K562 (cell line): Measurements from ENCODE around the gene BBC3. TPM values are rescaled to one million over a fixed set of nuclear protein-coding genes. Genes with fewer than 3 reads are reported as not detected.

Experiments used
- ATAC-seq: fragments of 200-7000 bp; cut with Tn5 transposase; 3 replicates; pipeline ENCODE4 v1.9.1; 2020; ENCODE audit warnings: moderate library complexity
- BruUV-seq: library from RNA; stranded (reverse); fragments of 400-500 nt; replicated peaks from 2 replicates; lab custom pipeline; 2021; lab: Mats Ljungman, UMichigan
- CTCF ChIA-PET: fragments of 300-600 bp; formaldehyde crosslinking; extraction: SDS; loops from one replicate; lab custom pipeline; 2021; ENCODE audit warnings: low intra/inter-chr PET ratio; lab: Yijun Ruan, JAX
- POLR2A ChIA-PET: fragments of 300-600, 350-650 bp; sonication (Branson Sonifier 250); formaldehyde crosslinking; extraction: SDS; loops from one replicate; lab custom pipeline; 2021; ENCODE audit warnings: antibody characterized with exemption, inconsistent platforms; lab: Yijun Ruan, JAX
- DNase-seq, 4 experiments: peaks; one replicate each; pipeline versions ENCODE4 v3.0.0 to v3.0.0-alpha.2; 2011 to 2018; ENCODE audit warnings: low spot score in 3 of 4, mixed read lengths in 3 of 4; ENCODE audit errors: extremely low read depth in 1 of 4
- FAIRE-seq: peaks from 2 replicates; lab custom pipeline; 2011; peaks lifted over from hg19 to GRCh38; lab: Jason Lieb, UNC
- H2AFZ ChIP-seq: 2 replicates; pipeline ENCODE4 v1.6.0; 2011; ENCODE audit warnings: low read depth, low read length, control low read depth, inconsistent platforms
- H3K27ac ChIP-seq: fragments of 200-600 bp; 3 replicates; pipeline ENCODE4 v1.8.0; 2011; ENCODE audit warnings: low read depth, mild to moderate bottlenecking, control low read depth, inconsistent platforms, low read length, moderate library complexity, mixed read lengths; ENCODE audit errors: extremely low read depth
- H3K27me3 ChIP-seq, 2 experiments: fragments of 300-600 bp in 1 of 2; 2 replicates in 1 of 2; 3 replicates in 1 of 2; pipeline versions ENCODE4 v1.6.0 to v1.8.0; 2011; ENCODE audit warnings: inconsistent platforms in 2 of 2, low read length in 2 of 2, mild to moderate bottlenecking in 1 of 2, mixed read lengths in 1 of 2, moderate library complexity in 1 of 2; ENCODE audit not compliant: control insufficient read depth in 2 of 2, insufficient read depth in 2 of 2
- H3K36me3 ChIP-seq: fragments of 300-600 bp; 3 replicates; pipeline ENCODE4 v1.8.0; 2011; ENCODE audit warnings: mild to moderate bottlenecking, low read length, inconsistent platforms; ENCODE audit not compliant: control insufficient read depth, insufficient read depth
- H3K4me1 ChIP-seq, 2 experiments: fragments of 200-600 bp in 1 of 2; replicated peaks in 1 of 2; 2 replicates in 1 of 2; 3 replicates in 1 of 2; pipeline versions ENCODE4 v1.5.1 to v1.8.0; 2011; ENCODE audit warnings: inconsistent platforms in 2 of 2, low read length in 2 of 2, mild to moderate bottlenecking in 1 of 2, mixed read lengths in 1 of 2, moderate library complexity in 1 of 2; ENCODE audit not compliant: control insufficient read depth in 2 of 2, insufficient read depth in 2 of 2
- H3K4me2 ChIP-seq: 2 replicates; pipeline ENCODE4 v1.6.1; 2011; ENCODE audit warnings: low read length, control low read depth, inconsistent platforms, mixed read lengths; ENCODE audit not compliant: insufficient read depth
- H3K4me3 ChIP-seq: fragments of 200-600 bp; sonication (generic), shearing (Covaris generic); 2 replicates; pipeline ENCODE4 v1.5.1; 2016; ENCODE audit warnings: control low read depth, inconsistent platforms
- H3K79me2 ChIP-seq: fragments of 200-600 bp; 3 replicates; pipeline ENCODE4 v1.8.0; 2011; ENCODE audit warnings: low read length, inconsistent platforms; ENCODE audit not compliant: control insufficient read depth, insufficient read depth
- H3K9ac ChIP-seq, 2 experiments: 2 replicates each; pipeline versions ENCODE4 v1.6.0 to v1.6.1; 2011; ENCODE audit warnings: low read depth in 2 of 2, low read length in 2 of 2, control low read depth in 1 of 2, inconsistent platforms in 1 of 2, mild to moderate bottlenecking in 1 of 2, mixed read lengths in 1 of 2; ENCODE audit not compliant: insufficient read depth in 1 of 2
- H3K9me1 ChIP-seq: one replicate; pipeline ENCODE4 v1.6.0; 2011; ENCODE audit warnings: inconsistent platforms, mild to moderate bottlenecking, low read length, moderate library complexity; ENCODE audit not compliant: control insufficient read depth, insufficient read depth
- H3K9me3 ChIP-seq: replicated peaks from 2 replicates; pipeline ENCODE4 v1.5.1; 2011; ENCODE audit warnings: low read depth, low read length, inconsistent platforms; ENCODE audit not compliant: control insufficient read depth, insufficient read depth
- H4K20me1 ChIP-seq: replicated peaks from 2 replicates; pipeline ENCODE4 v1.6.1; 2011; ENCODE audit warnings: low read length, inconsistent platforms, mixed read lengths; ENCODE audit not compliant: control insufficient read depth, insufficient read depth
- ATF1 ChIP-seq, 2 experiments: fragments of 450-650 bp in 1 of 2; IDR thresholded peaks; 2 replicates each; pipeline ENCODE4 v1.6.1; 2016; ENCODE audit warnings: missing compliant biosample characterization in 1 of 2, missing genetic modification characterization in 1 of 2
- CHD1 ChIP-seq: fragments of 200-600 bp; sonication (generic); IDR thresholded peaks from one replicate; pipeline ENCODE4 v1.6.1; 2012; ENCODE audit warnings: mild to moderate bottlenecking, moderate library complexity, low read length, inconsistent platforms
- FOXK2 ChIP-seq, 2 experiments: fragments of 450-650 bp; IDR thresholded peaks in 1 of 2; conservative IDR thresholded peaks in 1 of 2; 2 replicates each; pipeline ENCODE4 v1.6.1; 2016; ENCODE audit warnings: low read depth in 2 of 2, mild to moderate bottlenecking in 1 of 2
- GABPB2 ChIP-seq: fragments of 250-450 bp; sonication (Bioruptor Pico); conservative IDR thresholded peaks from 2 replicates; pipeline ENCODE4 v1.5.1; 2021; ENCODE audit warnings: mild to moderate bottlenecking
- GTF2F1 ChIP-seq: IDR thresholded peaks from 2 replicates; pipeline ENCODE4 v1.6.1; 2011; ENCODE audit warnings: low read depth, low read length, improper control_type of control experiment
- LEF1 ChIP-seq: fragments of 450-650 bp; IDR thresholded peaks from 2 replicates; pipeline ENCODE4 v1.6.1; 2016; ENCODE audit warnings: mild to moderate bottlenecking
- MAX ChIP-seq: sonication (generic); formaldehyde crosslinking; IDR thresholded peaks from 2 replicates; pipeline ENCODE4 v1.9.0; 2022; ENCODE audit warnings: mild to moderate bottlenecking, missing genetic modification reagents
- NCOR1 ChIP-seq: fragments of 450-650 bp; IDR thresholded peaks from 2 replicates; pipeline ENCODE4 v1.6.1; 2016; ENCODE audit warnings: mild to moderate bottlenecking, moderate library complexity
- POLR2A ChIP-seq: fragments of 450-650 bp; conservative IDR thresholded peaks from 2 replicates; pipeline ENCODE4 v1.6.1; 2016
- POLR2AphosphoS2 ChIP-seq: IDR thresholded peaks from 2 replicates; pipeline ENCODE4 v1.6.1; 2012; ENCODE audit warnings: low read length, improper control_type of control experiment
- SMAD4 ChIP-seq: fragments of 250-450 bp; sonication (Bioruptor Pico); conservative IDR thresholded peaks from 2 replicates; pipeline ENCODE4 v1.8.0; 2021; ENCODE audit warnings: inconsistent platforms, mild to moderate bottlenecking, moderate library complexity
- STAT5A ChIP-seq: IDR thresholded peaks from 2 replicates; pipeline ENCODE4 v1.6.1; 2012; ENCODE audit warnings: low read length, inconsistent platforms, borderline replicate concordance
- TRIM25 ChIP-seq: fragments of 450-650 bp; IDR thresholded peaks from 2 replicates; pipeline ENCODE4 v1.7.0; 2016; ENCODE audit warnings: borderline replicate concordance
- ZBTB11 ChIP-seq, 3 experiments: fragments of 200-800 bp in 1 of 3; fragments of 250-450 bp in 1 of 3; fragments of 450-650 bp in 1 of 3; sonication (Bioruptor Pico) in 1 of 3; sonication (Bioruptor generic) in 1 of 3; formaldehyde crosslinking in 1 of 3; IDR thresholded peaks; 2 replicates each; pipeline versions ENCODE4 v1.6.1 to v1.8.0; 2016 to 2022; ENCODE audit warnings: mild to moderate bottlenecking in 2 of 3, missing genetic modification characterization in 2 of 3, missing compliant biosample characterization in 1 of 3, moderate library complexity in 1 of 3
- ZC3H4 ChIP-seq: sonication (generic); formaldehyde crosslinking; IDR thresholded peaks from 2 replicates; pipeline ENCODE4 v1.9.0; 2021; ENCODE audit warnings: missing genetic modification reagents, borderline replicate concordance
- ZEB2 ChIP-seq: fragments of 450-650 bp; IDR thresholded peaks from 2 replicates; pipeline ENCODE4 v1.6.1; 2016
- ZNF316 ChIP-seq: fragments of 450-650 bp; IDR thresholded peaks from 2 replicates; pipeline ENCODE4 v1.6.1; 2016
- WGBS: fragments of 100-300 bp; shearing (Covaris generic); methylation state at CpG from one replicate; pipeline ENCODE4 v1.1.6; 2016; ENCODE audit warnings: low coverage, mixed read lengths; ENCODE audit not compliant: insufficient coverage; ENCODE audit errors: missing lambda C conversion rate; 5-methylcytosine and 5-hydroxymethylcytosine counted together
- in situ Hi-C: fragments of 300-500 bp; cut with MboI; formaldehyde crosslinking; loops from 4 replicates; pipeline ENCODE4 v1.15.0; 2018; ENCODE audit warnings: inconsistent platforms, mixed read lengths
- intact Hi-C: fragments of 100-400 bp; cut with micrococcal nuclease; formaldehyde crosslinking; loops from 2 replicates; pipeline ENCODE4 v1.14.2; 2022
- polyA plus RNA-seq, 8 experiments: library from polyadenylated mRNA; depleted of rRNA in 4 of 8; stranded (reverse) in 5 of 8; unstranded in 3 of 8; fragments of >200 nt; fragmentation: Nextera tagmentation in 2 of 8; fragmentation: Illumina TruSeq in 1 of 8; extraction: Ambion mirVana in 2 of 8; extraction: Trizol in 1 of 8; gene quantifications; 2 replicates each; pipeline versions ENCODE4 v1.2.1 to v1.2.3, GENCODE V29; 2011 to 2014; ENCODE audit warnings: inconsistent platforms in 1 of 8, missing spikeins in 1 of 8
- total RNA-seq, 7 experiments: library from RNA; depleted of rRNA in 6 of 7; stranded (reverse); fragments of >200 nt in 6 of 7; fragmentation: Illumina TruSeq in 2 of 7; extraction: Trizol in 2 of 7; gene quantifications; 2 replicates each; pipeline versions ENCODE4 v1.2.1 to v1.2.3, GENCODE V29; 2011 to 2021; ENCODE audit warnings: low replicate concordance in 1 of 7

Gene BBC3
- total and polyA plus RNA-seq, 9 of the 15 experiments (the other 6 are each of a cell fraction or from before 2014, with no cell fraction given): 0.15 to 30.7 (median 4.8) TPM

GRCh38 chr19:47228937-47229675 lies 1.9 kb downstream of the BBC3 start:
- H3K36me3 ChIP-seq: peaks cover 8% of the 10 kb centered on the region; the same call in 2 of the 3 replicates
- H3K4me2 ChIP-seq: peak overlapping the region; percentile 100
- ChIA-PET POLR2A (interaction anchor here (0.6 to 8.2 kb wide), 8 partner anchors 9 to 218 kb away, joined by 3 to 171 read pairs (median 3); no protein-coding TSS in a partner anchor), CTCF (interaction anchor here (0.6 to 1.1 kb wide), 2 partner anchors 15 to 163 kb away, joined by 3 read pairs; no protein-coding TSS in a partner anchor)
- no peak overlapping the region for H2AFZ ChIP-seq
- H4K20me1 ChIP-seq: peaks cover 17% of the 10 kb centered on the region; the same call in 1 of the 2 replicates
- FAIRE-seq: peak; percentile 83
- no peaks in the 10 kb centered on the region; a peak in 1 of 5 replicates for H3K27me3 ChIP-seq
- in situ Hi-C loops: no loop called here
- 0 out of 3 replicates have a peak, but pooled peaks have one; percentile 1 for ATAC-seq
- peaks cover 25 to 75% of the 10 kb centered on the region in 2 experiments for H3K4me1 ChIP-seq
- H3K79me2 ChIP-seq: peaks cover 56% of the 10 kb centered on the region
- 5% methylated on average over 10 of the region's 10 CpGs for WGBS
- intact Hi-C loops: loop anchor here (5.0 kb wide), 1 partner anchor 77 kb away; no protein-coding TSS in a partner anchor
- peak overlapping the region; percentile 100 for H3K4me3 ChIP-seq
- peak overlapping the region; percentile 87 to 99 for H3K9ac ChIP-seq
- H3K27ac ChIP-seq: peak overlapping the region; percentile 93
- H3K9me1 ChIP-seq: no peaks in the 10 kb centered on the region
- peak in 2 of 4 experiments; percentile 24 to 60 for DNase-seq
- BruUV-seq: no TSS peak
- no peaks in the 10 kb centered on the region for H3K9me3 ChIP-seq
- no peak for TF ChIP-seq ZBTB11 (CRISPR knock-in tag; IDR thresholded peaks at IDR 0.05)
- no peak for TF ChIP-seq CHD1
- TF ChIP-seq GTF2F1: 0 out of 2 replicates have a peak, but pooled peaks have one; percentile 38
- TF ChIP-seq MAX (CRISPR knock-in tag): peak; percentile 29
- TF ChIP-seq TRIM25: peak; percentile 27; the same call in 1 of the 2 replicates
- no peak for TF ChIP-seq ATF1 (CRISPR knock-in tag; IDR thresholded peaks at IDR 0.05)
- TF ChIP-seq ATF1 (tag; IDR thresholded peaks at IDR 0.05): no peak
- TF ChIP-seq LEF1: peak; percentile 58
- TF ChIP-seq ZNF316: 0 out of 2 replicates have a peak, but pooled peaks have one; percentile 22
- peak; percentile 54 for TF ChIP-seq ZEB2
- peak; percentile 60 for TF ChIP-seq NCOR1
- TF ChIP-seq FOXK2 (conservative IDR thresholded peaks at IDR 0.05 in 1 of 2, IDR thresholded peaks at IDR 0.05 in 1 of 2; ENCODE audit: low read depth in 2 of 2): peak; percentile 87 to 92
- TF ChIP-seq ZC3H4: peak; percentile 79; the same call in 1 of the 2 replicates
- peak; percentile 28; the same call in 1 of the 2 replicates for TF ChIP-seq POLR2AphosphoS2
- TF ChIP-seq SMAD4 (CRISPR knock-in tag): peak; percentile 55
- TF ChIP-seq POLR2A: peak; percentile 16
- TF ChIP-seq STAT5A: peak; percentile 51; the same call in 1 of the 2 replicates
- no peak for TF ChIP-seq GABPB2
